Subcutaneous abdominal adipose tissue (tissue), 5 donors: ENCODE measurements around the gene C1orf167.
A peak's percentile ranks its signal among the peaks of the same experiment; 100 is the strongest.

ENCODE experiments used
- H3K27ac ChIP-seq: one replicate; pipeline ENCODE4 v1.7.0; 2013; ENCODE audit warnings: low read depth, mild to moderate bottlenecking, inconsistent platforms, low read length, moderate library complexity
- H3K27me3 ChIP-seq, 5 donors: one replicate each; pipeline ENCODE4 v1.7.0; 2013; ENCODE audit warnings: low read length in 5 of 5, inconsistent platforms in 1 of 5; ENCODE audit not compliant: control insufficient read depth in 5 of 5, insufficient read depth in 4 of 5
- H3K36me3 ChIP-seq, 5 donors: one replicate each; pipeline ENCODE4 v1.7.0; 2013; ENCODE audit warnings: low read length in 5 of 5; ENCODE audit not compliant: control insufficient read depth in 5 of 5, insufficient read depth in 5 of 5
- H3K4me1 ChIP-seq, 5 donors: one replicate each; pipeline ENCODE4 v1.7.0; 2013; ENCODE audit warnings: low read length in 5 of 5, mild to moderate bottlenecking in 3 of 5, moderate library complexity in 1 of 5; ENCODE audit not compliant: control insufficient read depth in 5 of 5, insufficient read depth in 5 of 5
- H3K4me3 ChIP-seq, 5 donors: one replicate each; pipeline ENCODE4 v1.7.0; 2013; ENCODE audit warnings: low read length in 5 of 5, low read depth in 1 of 5
- H3K9ac ChIP-seq, 5 donors: one replicate each; pipeline ENCODE4 v1.7.0; 2013; ENCODE audit warnings: low read length in 5 of 5, mild to moderate bottlenecking in 4 of 5, moderate library complexity in 3 of 5
- H3K9me3 ChIP-seq, 5 donors: one replicate each; pipeline ENCODE4 v1.7.0; 2013; ENCODE audit warnings: low read length in 5 of 5; ENCODE audit not compliant: control insufficient read depth in 5 of 5
- donor health status: healthy.
- donor health status: healthy.
- donor health status: healthy.
- donor health status: healthy.
- donor health status: healthy.

C1orf167 gene

GRCh38 chr1:11789126-11790067, 27.4 kb downstream of the C1orf167 start:
- Histone ChIP-seq H3K9me3 (no peaks in the 10 kb centered on the region), H3K27ac (peak overlapping the region; percentile 93), H3K9ac (peak overlapping the region in 4 of 5 donors; percentile 25 to 82 (median 48)), H3K4me1 (peaks cover 21 to 76% (median 61%) of the 10 kb centered on the region in 5 donors), H3K4me3 (peak overlapping the region in 1 of 5 donors; percentile 19), H3K27me3 (peaks cover 0 to 2% (median 0%) of the 10 kb centered on the region in 5 donors), H3K36me3 (peaks cover 0 to 41% (median 29%) of the 10 kb centered on the region in 5 donors)

DNA sequence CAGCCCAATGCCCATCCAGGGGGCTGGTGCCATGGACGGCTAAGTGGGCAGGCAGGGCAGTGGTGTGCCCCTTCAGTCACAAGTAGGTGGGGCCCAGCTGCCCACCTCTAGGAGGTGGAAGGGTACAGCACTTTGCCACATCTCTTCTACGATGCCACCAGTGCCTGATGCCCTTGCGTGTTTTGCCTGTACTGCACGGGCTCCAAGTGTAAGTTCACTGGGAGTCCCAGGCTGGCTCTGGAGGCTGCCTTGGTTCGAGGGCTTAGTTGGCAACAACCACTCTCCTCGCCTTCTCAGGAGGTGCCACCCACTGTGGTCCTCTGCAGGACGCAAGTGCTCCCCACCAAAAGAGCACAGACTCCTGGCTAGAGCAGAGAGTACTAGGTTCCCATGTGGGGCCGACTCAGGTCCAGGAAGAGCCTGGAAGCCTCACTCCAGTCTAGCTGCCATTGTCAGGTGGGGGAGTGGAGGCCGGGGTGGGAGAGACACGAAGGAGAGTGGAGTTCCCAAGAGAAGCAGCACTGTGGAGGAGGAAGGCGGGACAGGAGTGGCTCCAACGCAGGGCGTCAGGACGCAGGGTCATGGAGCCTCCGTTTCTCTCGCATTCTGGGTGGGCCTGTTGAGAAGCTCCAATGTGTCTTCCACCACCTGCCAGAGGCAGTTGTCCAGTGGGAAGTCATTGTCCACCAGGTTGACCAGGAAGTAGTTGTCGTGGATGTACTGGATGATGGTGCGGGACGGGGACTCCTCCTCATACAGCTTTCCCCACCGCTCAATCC, 28.3 kb downstream of the C1orf167 start:
- Histone ChIP-seq H3K27ac (peak overlapping the region; percentile 93), H3K27me3 (no peaks in the 10 kb centered on the region), H3K9me3 (no peaks in the 10 kb centered on the region), H3K36me3 (peaks cover 0 to 49% (median 38%) of the 10 kb centered on the region in 5 donors), H3K4me1 (peaks cover 21 to 67% (median 53%) of the 10 kb centered on the region in 5 donors), H3K4me3 (peak overlapping the region in 4 of 5 donors; percentile 8 to 58 (median 34)), H3K9ac (peak overlapping the region; percentile 25 to 82 (median 33))

- Histone ChIP-seq H3K9me3 (no peaks in the 10 kb centered on the region), H3K4me3 (peak overlapping the region in 4 of 5 donors; percentile 8 to 58 (median 34)), H3K27ac (peak overlapping the region; percentile 96), H3K9ac (peak overlapping the region in 4 of 5 donors; percentile 9 to 78 (median 35)), H3K4me1 (peaks cover 21 to 62% (median 50%) of the 10 kb centered on the region in 5 donors), H3K36me3 (peaks cover 0 to 58% (median 46%) of the 10 kb centered on the region in 5 donors), H3K27me3 (no peaks in the 10 kb centered on the region)
Observed at GRCh38 chr1:11790880-11791715, 29.1 kb downstream of the C1orf167 start.

DNA sequence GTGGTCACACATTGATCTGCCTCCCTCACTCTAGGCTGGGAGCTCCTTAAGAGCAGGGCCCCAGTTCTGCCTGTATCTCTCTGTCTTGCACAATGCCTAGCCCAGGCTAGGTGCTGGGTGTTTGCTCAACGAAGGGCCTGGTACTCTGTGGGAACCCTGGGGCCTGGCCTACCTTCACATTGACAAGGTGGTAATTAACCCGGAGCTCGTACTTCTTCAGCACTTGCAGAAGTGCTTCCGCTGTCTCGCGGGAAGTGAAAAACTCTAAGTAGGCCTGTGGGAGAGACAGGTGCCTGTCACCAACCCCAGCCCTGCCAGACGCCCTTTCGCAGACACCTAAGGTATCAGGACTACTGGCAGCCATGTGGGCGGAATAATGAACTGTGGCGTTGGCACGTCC, 30.1 kb downstream of the C1orf167 start:
- peaks cover 21 to 64% (median 52%) of the 10 kb centered on the region in 5 donors for H3K4me1 ChIP-seq
- no peaks in the 10 kb centered on the region for H3K27me3 ChIP-seq
- H3K9ac ChIP-seq: peak overlapping the region in 1 of 5 donors; percentile 78
- peak overlapping the region; percentile 96 for H3K27ac ChIP-seq
- H3K4me3 ChIP-seq: no peak overlapping the region
- peaks cover 0 to 63% (median 50%) of the 10 kb centered on the region in 5 donors for H3K36me3 ChIP-seq
- no peaks in the 10 kb centered on the region for H3K9me3 ChIP-seq

DNA sequence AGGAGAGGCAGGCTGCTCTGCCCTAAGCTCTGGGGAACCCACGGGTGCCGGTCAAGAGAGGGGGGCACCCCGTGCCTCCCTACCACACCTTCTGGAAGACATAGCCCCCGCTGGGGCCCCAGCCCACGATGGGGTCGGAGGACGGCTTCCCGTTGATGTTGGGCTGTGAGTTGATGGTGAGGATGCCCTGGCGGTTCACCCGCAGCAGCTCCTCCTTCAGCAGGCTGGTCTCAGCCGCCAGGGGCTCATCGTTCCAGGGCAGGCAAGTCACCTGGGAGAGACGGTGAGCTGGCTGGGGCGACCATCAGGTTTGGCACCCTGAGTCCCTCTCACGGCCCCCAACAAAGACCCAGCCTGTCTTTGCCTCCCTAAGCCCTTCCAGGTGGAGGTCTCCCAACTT, 31.8 kb downstream of the C1orf167 start:
- Histone ChIP-seq H3K27ac (no peak overlapping the region), H3K4me3 (no peak overlapping the region), H3K9ac (no peak overlapping the region), H3K36me3 (peaks cover 0 to 59% (median 50%) of the 10 kb centered on the region in 5 donors), H3K9me3 (no peaks in the 10 kb centered on the region), H3K4me1 (peaks cover 17 to 52% (median 35%) of the 10 kb centered on the region in 5 donors), H3K27me3 (no peaks in the 10 kb centered on the region)

- no peak overlapping the region for H3K9ac ChIP-seq
- H3K4me1 ChIP-seq: peaks cover 17 to 44% (median 29%) of the 10 kb centered on the region in 5 donors
- no peak overlapping the region for H3K27ac ChIP-seq
- no peaks in the 10 kb centered on the region for H3K9me3 ChIP-seq
- H3K4me3 ChIP-seq: no peak overlapping the region
- no peaks in the 10 kb centered on the region for H3K27me3 ChIP-seq
- H3K36me3 ChIP-seq: peaks cover 0 to 64% (median 53%) of the 10 kb centered on the region in 5 donors
Observed at GRCh38 chr1:11794446-11795237, 32.6 kb downstream of the C1orf167 start.

DNA sequence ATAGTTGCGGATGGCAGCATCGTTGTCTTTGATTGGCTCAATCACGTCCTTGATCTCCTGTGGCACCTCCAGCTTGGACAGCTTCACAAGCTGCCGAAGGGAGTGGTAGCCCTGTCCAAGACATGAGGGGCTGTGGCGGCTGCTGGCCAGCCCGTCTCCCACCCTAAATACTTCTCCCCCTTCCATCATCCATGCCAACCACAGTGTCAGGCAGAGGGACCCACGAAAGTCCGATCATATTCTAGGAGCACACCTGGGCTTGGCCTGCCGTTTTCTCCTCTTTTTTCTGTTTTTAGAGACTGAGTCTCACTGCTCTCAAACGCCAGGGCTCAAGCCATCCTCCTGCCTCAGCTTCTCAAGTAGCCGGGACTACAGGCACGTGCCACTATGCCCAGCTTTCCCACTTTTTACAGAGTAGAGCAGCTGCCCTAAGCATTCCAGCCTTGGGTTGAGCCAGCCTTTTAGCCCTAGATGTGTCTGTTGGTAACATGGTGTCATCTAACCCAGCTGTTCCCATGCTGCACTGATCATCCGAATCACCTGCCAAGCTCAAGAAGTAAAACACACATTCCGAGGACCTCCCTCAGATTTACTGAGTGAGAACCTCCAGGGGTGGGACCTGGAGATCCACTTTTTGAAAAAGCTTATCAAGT, 33.4 kb downstream of the C1orf167 start:
- no peaks in the 10 kb centered on the region for H3K9me3 ChIP-seq
- no peaks in the 10 kb centered on the region for H3K27me3 ChIP-seq
- H3K36me3 ChIP-seq: peaks cover 0 to 65% (median 52%) of the 10 kb centered on the region in 5 donors
- no peak overlapping the region for H3K4me3 ChIP-seq
- no peak overlapping the region for H3K27ac ChIP-seq
- H3K9ac ChIP-seq: no peak overlapping the region
- peaks cover 13 to 36% (median 22%) of the 10 kb centered on the region in 5 donors for H3K4me1 ChIP-seq

DNA sequence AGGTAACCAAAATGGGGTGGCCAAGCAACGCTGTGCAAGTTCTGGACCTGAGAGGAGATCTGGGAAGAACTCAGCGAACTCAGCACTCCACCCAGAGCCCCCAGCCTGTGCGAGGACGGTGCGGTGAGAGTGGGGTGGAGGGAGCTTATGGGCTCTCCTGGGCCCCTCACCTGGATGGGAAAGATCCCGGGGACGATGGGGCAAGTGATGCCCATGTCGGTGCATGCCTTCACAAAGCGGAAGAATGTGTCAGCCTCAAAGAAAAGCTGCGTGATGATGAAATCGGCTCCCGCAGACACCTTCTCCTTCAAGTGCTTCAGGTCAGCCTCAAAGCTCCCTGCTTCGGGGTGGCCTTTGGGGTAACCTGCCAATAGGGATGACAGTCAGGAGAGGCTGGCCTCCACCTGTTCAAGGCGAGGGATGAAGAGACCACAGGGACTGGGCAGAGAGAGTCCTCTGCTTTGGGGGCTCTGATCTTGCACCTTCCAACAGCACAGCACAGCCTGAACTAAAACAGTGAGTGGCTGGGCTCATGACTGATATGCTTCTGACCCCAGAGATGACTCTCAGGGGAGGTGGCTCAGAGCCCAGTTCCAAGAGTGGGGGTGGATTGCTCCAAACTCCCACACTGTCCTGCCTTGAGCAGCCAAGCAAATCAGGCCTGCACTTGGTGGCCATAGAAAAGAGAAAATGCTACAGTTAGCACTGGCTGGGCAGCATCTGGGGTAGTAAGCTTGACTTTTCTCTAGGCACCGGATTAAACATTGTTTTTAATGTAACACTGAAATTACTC, 34.2 kb downstream of the C1orf167 start:
- Histone ChIP-seq H3K4me3 (no peak overlapping the region), H3K36me3 (peaks cover 0 to 74% (median 61%) of the 10 kb centered on the region in 5 donors), H3K27ac (no peak overlapping the region)

More for the DNA sequence above, 34.2 kb downstream of the C1orf167 start:
- Histone ChIP-seq H3K27me3 (no peaks in the 10 kb centered on the region), H3K4me1 (peaks cover 5 to 28% (median 13%) of the 10 kb centered on the region in 5 donors), H3K9ac (no peak overlapping the region), H3K9me3 (no peaks in the 10 kb centered on the region)
